Measurements from ENCODE around the gene TNIK. TPM values are rescaled to one million over a fixed set of nuclear protein-coding genes. Genes with fewer than 3 reads are reported as not detected.

The TNIK gene
- total RNA-seq, 1 experiment from 2014 or later: 0.69 TPM

GRCh38 chr3:171335559-171335958 lies 124.6 kb downstream of the TNIK start:
- Histone ChIP-seq H3K27ac (ENCODE audit: low read depth, low read length, poor library complexity, severe bottlenecking) (no peak overlapping the region), H3K9me3 (ENCODE audit: low read depth, low read length, poor library complexity, severe bottlenecking) (no peaks in the 10 kb centered on the region), H3K27me3 (replicated peaks; ENCODE audit: insufficient read depth, low read depth, low read length, poor library complexity) (no peaks in the 10 kb centered on the region), H3K36me3 (ENCODE audit: insufficient read depth, low read length, poor library complexity, severe bottlenecking) (no peaks in the 10 kb centered on the region), H3K4me3 (ENCODE audit: low read depth, low read length, poor library complexity, severe bottlenecking) (no peak overlapping the region), H3K4me1 (ENCODE audit: insufficient read depth, low read length, poor library complexity, severe bottlenecking) (no peaks in the 10 kb centered on the region)
- no TSS peak for BruUV-seq (replicated peaks)
- intact Hi-C loops (cut with micrococcal nuclease; ENCODE audit: unreplicated experiment): no loop called here
- POLR2A ChIA-PET (ENCODE audit: low non-redundant PET): interaction anchor here (0.6 kb wide), 1 partner anchor 55 kb away, joined by 3 read pairs; no protein-coding TSS in a partner anchor
- CTCF ChIA-PET: no interaction called here
- no peak for DNase-seq (ENCODE audit: low spot score)
- TF ChIP-seq EZH2 (IDR thresholded peaks at IDR 0.05; ENCODE audit: borderline replicate concordance, low read depth, low read length, poor library complexity, severe bottlenecking): no peak
- no peak for TF ChIP-seq CTCF (conservative IDR thresholded peaks at IDR 0.05; ENCODE audit: low read depth, low read length)

- H3K4me1 ChIP-seq (ENCODE audit: insufficient read depth, low read length, poor library complexity, severe bottlenecking): no peaks in the 10 kb centered on the region
- BruUV-seq (replicated peaks): no TSS peak
- H3K27ac ChIP-seq (ENCODE audit: low read depth, low read length, poor library complexity, severe bottlenecking): no peak overlapping the region
- H3K9me3 ChIP-seq (ENCODE audit: low read depth, low read length, poor library complexity, severe bottlenecking): no peaks in the 10 kb centered on the region
- intact Hi-C loops (cut with micrococcal nuclease; ENCODE audit: unreplicated experiment): no loop called here
- H3K36me3 ChIP-seq (ENCODE audit: insufficient read depth, low read length, poor library complexity, severe bottlenecking): no peaks in the 10 kb centered on the region
- no peaks in the 10 kb centered on the region for H3K27me3 ChIP-seq (replicated peaks; ENCODE audit: insufficient read depth, low read depth, low read length, poor library complexity)
- DNase-seq (ENCODE audit: low spot score): no peak
- no peak overlapping the region for H3K4me3 ChIP-seq (ENCODE audit: low read depth, low read length, poor library complexity, severe bottlenecking)
- ChIA-PET POLR2A (ENCODE audit: low non-redundant PET) (no interaction called here), CTCF (no interaction called here)
- TF ChIP-seq EZH2 (IDR thresholded peaks at IDR 0.05; ENCODE audit: borderline replicate concordance, low read depth, low read length, poor library complexity, severe bottlenecking) (no peak), CTCF (conservative IDR thresholded peaks at IDR 0.05; ENCODE audit: low read depth, low read length) (no peak)
These were observed 125.8 kb downstream of the TNIK start for GRCh38 chr3:171334465-171334811.

GRCh38 chr3:171333784-171334464 lies 126.3 kb downstream of the TNIK start:
- H3K4me3 ChIP-seq (ENCODE audit: low read depth, low read length, poor library complexity, severe bottlenecking): no peak overlapping the region
- POLR2A ChIA-PET (ENCODE audit: low non-redundant PET): no interaction called here
- H3K9me3 ChIP-seq (ENCODE audit: low read depth, low read length, poor library complexity, severe bottlenecking): no peaks in the 10 kb centered on the region
- H3K36me3 ChIP-seq (ENCODE audit: insufficient read depth, low read length, poor library complexity, severe bottlenecking): no peaks in the 10 kb centered on the region
- BruUV-seq (replicated peaks): no TSS peak
- CTCF ChIA-PET: no interaction called here
- intact Hi-C loops (cut with micrococcal nuclease; ENCODE audit: unreplicated experiment): no loop called here
- no peak overlapping the region for H3K27ac ChIP-seq (ENCODE audit: low read depth, low read length, poor library complexity, severe bottlenecking)
- H3K27me3 ChIP-seq (replicated peaks; ENCODE audit: insufficient read depth, low read depth, low read length, poor library complexity): no peaks in the 10 kb centered on the region
- TF ChIP-seq EZH2 (IDR thresholded peaks at IDR 0.05; ENCODE audit: borderline replicate concordance, low read depth, low read length, poor library complexity, severe bottlenecking) (no peak), CTCF (conservative IDR thresholded peaks at IDR 0.05; ENCODE audit: low read depth, low read length) (no peak)
- H3K4me1 ChIP-seq (ENCODE audit: insufficient read depth, low read length, poor library complexity, severe bottlenecking): peaks cover 2% of the 10 kb centered on the region
- DNase-seq (ENCODE audit: low spot score): no peak

Data from A673 (cell line).